ENCODE measurements around the gene LNP1.
"Not testable (repeated sequence)": the region's sequence is repeated elsewhere in the genome, so short reads cannot be mapped to it uniquely, and the experiment has no call there.

LNP1 gene
- 0.07 to 2.0 (median 0.63) reads per million in 17 experiments for total RNA-seq

- DNase-seq = peak; percentile 97 to 98 (median 98)
Observed at GRCh38 chr3:100400780-100401673, at the start of gene LNP1, which contains the start of gene TOMM70. TSS of gene LNP1 (plus strand) at chr3:100401539. CDS start at chr3:100429730, 28,191 bp downstream. TSS of gene TOMM70 (minus strand) at chr3:100401089. CDS start at chr3:100400949, 140 bp downstream.

- not testable (repeated sequence) for DNase-seq
Observed at GRCh38 chr3:100351770-100352169, 49.6 kb upstream of the LNP1 start.

GRCh38 chr3:100352296-100353231 is 48.8 kb upstream of the LNP1 start:
- DNase-seq = no peak

- DNase-seq = no peak
Observed at GRCh38 chr3:100354850-100355249, 46.5 kb upstream of the LNP1 start.

- DNase-seq = no peak
Observed at GRCh38 chr3:100358413-100358812, 42.9 kb upstream of the LNP1 start.

GRCh38 chr3:100359035-100359434 is 42.3 kb upstream of the LNP1 start:
- no peak for DNase-seq

- DNase-seq = no peak
Observed at GRCh38 chr3:100360757-100361496, 40.4 kb upstream of the LNP1 start.

GRCh38 chr3:100361897-100362296 is 39.4 kb upstream of the LNP1 start:
- no peak for DNase-seq

GRCh38 chr3:100364421-100364820 is 36.9 kb upstream of the LNP1 start:
- no peak for DNase-seq

- no peak for DNase-seq
Observed at GRCh38 chr3:100366424-100366823, 34.9 kb upstream of the LNP1 start.

GRCh38 chr3:100368441-100368840 is 32.9 kb upstream of the LNP1 start:
- no peak for DNase-seq

GRCh38 chr3:100370756-100371155 is 30.6 kb upstream of the LNP1 start:
- DNase-seq = peak in 2 of 4 experiments; percentile 3 to 21

GRCh38 chr3:100374521-100374920 is 26.8 kb upstream of the LNP1 start:
- no peak for DNase-seq

- DNase-seq = no peak
Observed at GRCh38 chr3:100376301-100376700, 25.0 kb upstream of the LNP1 start.

- no peak for DNase-seq
Observed at GRCh38 chr3:100384733-100385525, 16.4 kb upstream of the LNP1 start.

GRCh38 chr3:100386437-100387074 is 14.8 kb upstream of the LNP1 start:
- DNase-seq = no peak

GRCh38 chr3:100389025-100389424 is 12.3 kb upstream of the LNP1 start:
- DNase-seq = peak in 1 of 4 experiments; percentile 12

GRCh38 chr3:100395679-100396431 is 5.5 kb upstream of the LNP1 start:
- no peak for DNase-seq

GRCh38 chr3:100396967-100397366 is 4.4 kb upstream of the LNP1 start:
- DNase-seq = no peak

All from suppressor macrophage (primary cell).